ENCODE results near the gene CPLANE1.
A peak's percentile ranks its signal among the peaks of the same experiment; 100 is the strongest.
"Not testable (repeated sequence)": the region's sequence is repeated elsewhere in the genome, so short reads cannot be mapped to it uniquely, and the experiment has no call there.

CPLANE1 gene

GRCh38 chr5:37121465-37121864, 127.7 kb downstream of the CPLANE1 start:
- DNase-seq (ENCODE audit: low spot score) (no peak), FAIRE-seq (no peak)

- no peak for FAIRE-seq
- DNase-seq (ENCODE audit: low spot score) = no peak
Measured at GRCh38 chr5:37121027-37121426, 128.1 kb downstream of the CPLANE1 start.

GRCh38 chr5:37120270-37120669, 128.9 kb downstream of the CPLANE1 start:
- no peak for DNase-seq (ENCODE audit: low spot score)
- FAIRE-seq = no peak

- no peak for FAIRE-seq
- DNase-seq (ENCODE audit: low spot score) = no peak
Measured at GRCh38 chr5:37116359-37116758, 132.8 kb downstream of the CPLANE1 start.

- no peak for FAIRE-seq
- DNase-seq (ENCODE audit: low spot score) = no peak
Measured at GRCh38 chr5:37112383-37112991, 136.7 kb downstream of the CPLANE1 start.

GRCh38 chr5:37111426-37112382, 137.5 kb downstream of the CPLANE1 start:
- DNase-seq (ENCODE audit: low spot score) (no peak), FAIRE-seq (no peak)

- FAIRE-seq = no peak
Measured at GRCh38 chr5:37110135-37110534, 139.0 kb downstream of the CPLANE1 start.

DNA sequence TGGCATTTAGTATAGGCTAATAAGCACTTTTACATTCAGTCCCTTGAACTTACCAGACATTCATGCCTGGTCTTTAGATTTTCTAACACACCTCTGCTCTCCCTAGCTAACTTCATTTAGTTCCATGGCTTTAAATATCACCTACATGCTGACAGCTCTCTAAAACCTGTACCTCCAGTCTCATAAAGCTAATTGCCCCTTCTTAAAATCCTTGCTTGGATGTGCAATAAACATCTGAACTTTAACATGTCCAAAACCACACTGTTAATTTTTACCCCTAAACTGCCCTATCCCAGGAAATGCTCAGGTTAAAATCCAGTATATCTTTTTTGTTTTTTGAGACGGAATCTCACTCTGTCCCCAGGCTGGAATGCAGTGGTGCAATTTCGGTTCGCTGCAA, 139.8 kb downstream of the CPLANE1 start:
- no peak for FAIRE-seq

More at GRCh38 chr5:37110135-37110534, 139.0 kb downstream of the CPLANE1 start:
- no peak for DNase-seq (ENCODE audit: low spot score)

GRCh38 chr5:37103302-37103701, 145.9 kb downstream of the CPLANE1 start:
- FAIRE-seq = no peak
- no peak for DNase-seq (ENCODE audit: low spot score)

More for the DNA sequence above, 139.8 kb downstream of the CPLANE1 start:
- DNase-seq (ENCODE audit: low spot score) = no peak

GRCh38 chr5:37099267-37099666, 149.9 kb downstream of the CPLANE1 start:
- FAIRE-seq; DNase-seq (ENCODE audit: low spot score): not testable (repeated sequence)

- DNase-seq (ENCODE audit: low spot score); FAIRE-seq: not testable (repeated sequence)
Measured at GRCh38 chr5:37093795-37094194, 155.4 kb downstream of the CPLANE1 start.

DNA sequence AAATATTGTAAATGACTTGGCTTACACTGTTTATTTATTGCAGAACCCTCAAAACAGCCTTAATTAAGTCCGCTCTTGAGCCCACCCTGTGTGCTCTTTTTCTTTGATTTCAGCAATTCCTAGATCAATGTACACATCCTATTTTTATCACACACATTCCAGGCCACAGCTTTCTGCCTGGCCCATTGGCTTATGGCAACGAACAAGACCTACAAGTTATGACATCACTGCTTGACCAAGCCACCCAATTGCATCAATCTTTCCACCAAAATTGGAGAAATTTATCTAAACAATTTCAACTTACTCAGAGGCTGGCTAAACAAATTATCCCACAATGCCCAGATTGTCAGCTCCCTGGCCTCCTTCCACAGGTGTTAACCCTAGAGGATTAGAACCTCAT, 158.4 kb downstream of the CPLANE1 start:
- no peak for FAIRE-seq
- no peak for DNase-seq (ENCODE audit: low spot score)

DNA sequence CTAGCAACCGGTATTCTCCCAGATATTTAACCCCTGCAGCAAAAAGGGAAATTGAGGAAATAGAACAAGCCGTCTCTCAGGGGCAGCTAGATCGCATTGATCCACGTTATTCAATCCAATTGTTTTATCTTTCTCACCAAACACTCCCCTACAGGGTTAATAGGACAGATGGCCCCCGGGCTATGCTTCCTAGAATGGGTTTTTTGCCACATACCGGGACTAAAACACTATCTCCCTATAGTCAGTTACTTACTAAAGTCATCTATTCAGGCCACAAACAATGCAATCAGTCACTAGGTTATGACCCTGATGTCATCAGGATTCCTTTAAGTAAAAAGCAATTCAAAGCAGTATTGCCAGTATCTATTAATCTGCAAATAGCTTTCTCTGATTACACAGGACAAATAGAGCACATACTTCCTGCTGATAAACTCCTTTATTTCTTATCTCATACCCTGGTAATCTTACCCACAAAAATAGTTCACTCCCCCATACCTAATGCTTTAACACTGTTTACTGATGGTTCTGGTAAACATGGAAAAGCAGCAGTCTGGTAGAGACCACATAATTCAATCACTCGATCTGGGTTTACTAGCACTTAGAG, 159.0 kb downstream of the CPLANE1 start:
- DNase-seq (ENCODE audit: low spot score) (no peak), FAIRE-seq (no peak)

- FAIRE-seq (no peak), DNase-seq (ENCODE audit: low spot score) (no peak)
Measured at GRCh38 chr5:37088009-37088408, 161.2 kb downstream of the CPLANE1 start.

- FAIRE-seq (peak; percentile 26), DNase-seq (ENCODE audit: low spot score) (peak; percentile 81)
Measured at GRCh38 chr5:37086466-37087173, 162.6 kb downstream of the CPLANE1 start.

- DNase-seq (ENCODE audit: low spot score); FAIRE-seq: not testable (repeated sequence)
Measured at GRCh38 chr5:37086026-37086425, 163.2 kb downstream of the CPLANE1 start.

DNA sequence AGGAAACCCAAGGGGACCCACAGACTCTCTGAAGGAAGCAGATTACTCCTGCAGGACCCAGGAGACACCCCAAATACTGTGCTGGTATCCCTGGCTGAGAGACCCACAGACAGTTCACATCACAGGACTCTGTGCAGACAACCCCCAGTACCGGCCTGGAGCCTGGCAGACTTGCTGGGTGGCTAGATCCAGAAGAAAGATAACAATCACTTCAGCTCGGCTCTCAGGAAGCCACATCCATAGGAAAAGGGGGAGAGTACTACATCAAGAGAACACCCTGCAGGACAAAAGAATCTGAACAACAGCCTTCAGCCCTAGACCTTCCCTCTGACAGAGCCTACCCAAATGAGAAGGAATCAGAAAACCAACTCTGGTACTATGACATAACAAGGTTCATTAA, 166.2 kb downstream of the CPLANE1 start:
- not testable (repeated sequence) for DNase-seq (ENCODE audit: low spot score)

GRCh38 chr5:37080697-37081096, 168.5 kb downstream of the CPLANE1 start:
- FAIRE-seq (no peak), DNase-seq (ENCODE audit: low spot score) (no peak)

More for the DNA sequence above, 166.2 kb downstream of the CPLANE1 start:
- FAIRE-seq = not testable (repeated sequence)

- FAIRE-seq = no peak
- no peak for DNase-seq (ENCODE audit: low spot score)
Measured at GRCh38 chr5:37077146-37077545, 172.0 kb downstream of the CPLANE1 start.

GRCh38 chr5:37075399-37075950, 173.7 kb downstream of the CPLANE1 start:
- DNase-seq (ENCODE audit: low spot score) = no peak
- FAIRE-seq = no peak

Data from RCC 7860 (cell line).